Brain pericyte (primary cell): Measurements from ENCODE around the gene SNX12.
A peak's percentile ranks its signal among the peaks of the same experiment; 100 is the strongest.

ENCODE experiments used
- DNase-seq: peaks from one replicate; pipeline ENCODE4 v3.0.0-alpha.2; 2012; ENCODE audit warnings: low read depth, low spot score

Gene SNX12

GRCh38 chrX:71068044-71068918 lies at the start of gene SNX12:
TSS of gene SNX12 (minus strand) at chrX:71068334. CDS start at chrX:71068306, 28 bp downstream.
- peak; percentile 78 for DNase-seq

DNA sequence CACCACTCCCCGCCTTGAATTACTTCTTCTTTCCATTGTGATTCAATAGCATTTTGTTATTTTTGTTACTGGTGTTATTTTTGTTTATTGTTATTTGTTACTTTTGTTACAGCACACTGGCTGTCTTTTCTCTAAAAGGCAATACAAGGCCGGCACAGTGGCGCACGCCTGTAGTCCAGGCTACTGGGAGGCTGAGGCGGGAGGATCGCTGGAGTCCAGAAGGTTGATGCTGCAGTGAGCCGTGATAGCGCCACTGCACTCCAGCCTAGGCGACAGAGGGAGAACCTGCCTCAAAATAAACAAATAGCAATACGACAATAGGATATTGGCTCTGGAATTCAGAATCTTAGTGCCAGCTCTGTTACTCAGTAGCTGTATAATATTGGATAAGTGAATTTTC lies 49.2 kb upstream of the SNX12 start:
- DNase-seq, result no peak

GRCh38 chrX:71111921-71112431 lies 43.8 kb upstream of the SNX12 start:
- no peak for DNase-seq

DNA sequence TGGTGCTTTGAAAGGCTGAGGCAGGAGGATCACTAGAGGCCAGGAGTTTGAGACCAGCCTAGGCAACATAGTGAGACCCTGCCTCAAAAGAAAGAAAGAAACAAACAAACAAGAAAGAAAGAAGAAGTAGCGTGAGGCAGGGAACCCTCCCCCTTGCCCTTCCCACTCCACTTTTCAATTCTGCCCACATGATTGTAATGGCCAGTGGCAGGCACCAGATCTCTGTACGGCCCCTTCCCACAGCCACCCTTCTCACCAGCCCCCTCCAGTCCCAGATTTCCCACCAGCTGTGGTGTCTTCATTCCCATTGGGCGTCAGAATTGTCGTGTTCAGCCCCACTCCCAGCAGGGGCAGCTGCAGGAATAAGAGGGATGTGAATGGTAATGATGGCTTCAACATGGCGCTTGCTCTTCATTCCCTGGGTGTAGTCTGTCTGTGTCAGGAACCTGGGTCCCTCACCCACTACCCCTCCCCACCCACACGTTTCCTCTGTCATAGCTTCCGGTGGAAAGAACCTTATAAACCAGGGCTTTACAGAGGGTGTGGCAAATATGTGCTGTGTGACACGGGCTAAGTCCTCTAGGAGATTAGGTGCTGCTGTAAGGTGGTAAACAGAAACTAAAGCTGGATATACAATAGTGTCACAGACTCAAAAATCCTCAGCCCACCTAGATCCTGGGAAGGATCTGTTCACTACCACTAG lies 43.2 kb upstream of the SNX12 start, which contains the start of gene IL2RG:
Gene IL2RG, minus strand, starts transcription at position 437 of the 703 bp plus-strand sequence. Its CDS starts 38 bp downstream, at position 399.
- DNase-seq, result no peak

DNA sequence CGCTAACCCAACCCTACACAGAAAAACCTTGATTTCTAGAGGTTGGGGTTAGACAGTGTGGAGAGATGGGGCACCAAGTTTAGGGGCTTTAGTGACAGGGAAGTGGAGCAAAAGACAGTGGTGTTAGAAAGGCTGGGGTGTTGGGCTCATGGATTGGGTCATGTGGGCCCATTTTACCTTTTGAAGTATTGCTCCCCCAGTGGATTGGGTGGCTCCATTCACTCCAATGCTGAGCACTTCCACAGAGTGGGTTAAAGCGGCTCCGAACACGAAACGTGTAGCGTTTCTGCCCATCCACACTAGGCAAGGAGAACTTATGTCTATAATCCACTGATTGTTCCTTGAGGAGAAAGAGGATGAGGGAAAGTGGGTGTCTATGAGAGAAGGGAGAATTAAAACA lies 40.9 kb upstream of the SNX12 start:
- DNase-seq, result no peak

GRCh38 chrX:71107762-71108360 lies 39.7 kb upstream of the SNX12 start:
- no peak for DNase-seq

DNA sequence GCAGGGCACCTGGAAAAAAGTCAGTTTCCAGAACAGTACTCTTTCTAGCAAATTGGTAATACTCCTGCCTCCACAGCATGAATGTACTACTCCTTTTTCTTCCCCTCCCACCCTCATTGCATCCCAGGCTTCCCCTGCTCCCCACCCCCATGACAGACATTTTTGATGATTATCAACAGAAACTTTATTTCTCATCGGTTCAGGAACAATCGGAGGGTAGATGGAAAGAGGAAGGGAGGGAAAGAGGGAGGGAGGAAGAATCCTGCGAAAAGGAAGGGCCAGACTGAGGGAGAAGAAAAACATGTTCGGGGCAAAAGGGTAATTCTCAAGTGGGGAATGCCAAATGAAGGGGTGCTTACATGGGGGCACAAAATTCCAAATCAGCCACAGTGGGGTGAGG lies 39.1 kb upstream of the SNX12 start:
- DNase-seq, result no peak

DNA sequence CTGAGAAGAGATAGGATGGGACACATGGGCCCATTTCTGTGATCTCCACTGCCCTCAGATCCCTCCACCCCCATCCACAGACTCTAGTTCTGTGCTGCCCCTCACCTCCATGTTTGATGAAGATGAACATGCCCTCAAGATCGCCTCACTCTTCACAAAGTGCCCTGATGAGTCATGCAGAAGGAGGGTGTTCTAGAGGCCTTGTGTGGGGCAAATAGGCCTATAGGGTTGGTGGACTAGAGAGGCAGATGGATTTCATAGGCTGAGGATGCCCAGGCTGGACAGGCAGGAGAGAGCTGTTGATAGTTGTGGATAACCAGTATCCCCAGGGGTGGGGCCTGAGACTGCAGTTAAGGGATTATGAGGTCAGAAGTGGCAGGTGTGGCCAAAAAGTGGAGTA lies 38.3 kb upstream of the SNX12 start, which contains the start of gene CXorf65:
Gene CXorf65, minus strand, starts transcription at position 314 of the 400 bp plus-strand sequence. Its CDS starts 184 bp downstream, at position 130.
- DNase-seq, result no peak

DNA sequence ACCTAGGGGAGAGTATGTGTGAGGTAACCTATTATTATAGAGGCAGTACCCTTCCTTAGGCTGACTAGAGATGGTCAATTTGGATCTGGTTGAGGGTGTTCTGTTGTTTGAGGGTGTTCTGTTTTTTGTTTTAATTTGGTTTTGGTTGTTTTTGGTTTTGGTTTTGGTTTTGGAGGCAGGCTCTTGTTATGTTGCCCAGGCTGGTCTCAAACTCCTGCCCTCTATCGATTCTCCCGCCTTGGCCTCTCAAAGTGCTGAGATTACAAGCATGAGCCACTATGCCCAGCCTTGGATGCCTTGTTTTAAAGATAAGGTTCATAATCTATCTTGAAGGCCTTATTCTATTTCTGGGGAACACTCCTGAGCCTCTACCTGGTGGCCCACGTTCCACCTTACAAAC lies 37.5 kb upstream of the SNX12 start:
- no peak for DNase-seq

- DNase-seq, result no peak
Observed at GRCh38 chrX:71103110-71103983, 35.2 kb upstream of the SNX12 start.

DNA sequence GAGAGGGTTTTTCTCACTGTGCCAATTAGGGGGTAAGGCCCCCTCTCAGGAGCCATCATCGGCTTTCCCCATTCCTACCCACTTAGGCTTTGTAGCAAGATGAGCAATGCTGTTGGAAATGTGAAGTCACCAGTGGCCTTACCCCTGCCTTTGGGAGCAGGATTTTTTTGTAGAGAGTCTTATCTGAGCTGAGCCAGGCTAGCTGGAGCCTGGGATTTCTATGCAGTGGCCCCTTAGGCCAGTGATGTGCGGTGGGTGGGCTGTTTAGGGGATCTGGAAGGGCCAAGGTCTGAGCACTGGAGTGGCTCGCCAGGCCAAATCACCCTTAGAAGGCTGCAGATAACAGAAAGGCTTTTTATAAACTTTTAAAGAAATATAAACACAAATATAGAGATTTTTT lies 34.2 kb upstream of the SNX12 start:
- no peak for DNase-seq

- no peak for DNase-seq
Observed at GRCh38 chrX:71100581-71101505, 32.7 kb upstream of the SNX12 start.

DNA sequence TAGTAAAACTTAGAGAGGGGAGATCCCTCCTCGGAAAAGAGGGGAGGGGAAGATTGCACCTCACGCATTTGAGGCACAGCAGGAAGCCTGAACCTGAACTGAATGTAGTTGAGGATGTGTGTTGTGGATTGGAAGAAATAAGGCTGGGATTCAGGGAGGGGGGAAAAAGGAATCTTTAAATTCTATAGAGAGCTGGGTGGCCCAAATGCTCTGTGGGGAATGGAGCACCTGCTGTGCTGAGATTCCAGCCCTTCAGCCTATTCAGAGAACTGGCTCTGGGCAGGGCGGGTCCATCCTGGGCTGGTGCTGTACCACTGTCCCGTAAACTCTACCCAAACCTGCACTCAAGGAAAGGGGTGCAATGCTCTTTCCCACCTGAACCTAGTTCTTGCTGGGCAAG lies 31.6 kb upstream of the SNX12 start:
- no peak for DNase-seq

- DNase-seq, result no peak
Observed at GRCh38 chrX:71098951-71099506, 30.9 kb upstream of the SNX12 start.

DNA sequence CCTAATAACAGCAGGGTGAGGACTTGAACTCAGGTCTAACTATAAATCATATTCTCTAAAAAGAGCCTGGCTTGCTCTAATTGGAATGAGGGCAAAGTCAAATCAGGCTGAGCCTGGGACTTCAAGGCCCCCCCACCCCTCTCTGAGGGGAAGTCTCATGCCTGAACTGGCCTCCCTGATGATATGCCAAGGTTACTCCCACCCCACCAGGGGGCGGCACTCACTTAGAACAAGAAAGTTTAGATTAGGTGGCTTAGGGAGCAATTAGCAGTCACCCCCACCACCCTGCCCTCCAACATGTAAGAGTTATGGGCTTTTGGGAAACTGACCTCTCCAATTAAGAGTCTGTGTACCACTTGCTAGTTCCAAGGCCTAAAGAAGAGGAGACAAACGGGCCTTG lies 30.2 kb upstream of the SNX12 start:
- DNase-seq, result no peak

DNA sequence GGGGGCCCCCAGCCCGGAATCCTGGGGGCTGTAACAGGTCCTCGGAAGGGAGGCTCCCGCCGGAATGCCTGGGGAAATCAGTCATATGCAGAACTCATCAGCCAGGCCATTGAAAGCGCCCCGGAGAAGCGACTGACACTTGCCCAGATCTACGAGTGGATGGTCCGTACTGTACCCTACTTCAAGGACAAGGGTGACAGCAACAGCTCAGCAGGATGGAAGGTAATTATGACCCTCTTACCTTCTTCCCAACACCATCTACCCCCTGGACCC lies 28.6 kb upstream of the SNX12 start:
- DNase-seq, result no peak

- no peak for DNase-seq
Observed at GRCh38 chrX:71095981-71096759, 28.0 kb upstream of the SNX12 start.

- DNase-seq, result peak; percentile 46
Observed at GRCh38 chrX:71095555-71095980, 27.4 kb upstream of the SNX12 start, which contains the start of gene FOXO4. TSS of gene FOXO4 (plus strand) at chrX:71095851. CDS start at chrX:71096529, 678 bp downstream.

GRCh38 chrX:71095033-71095432 lies 26.9 kb upstream of the SNX12 start:
- DNase-seq, result no peak
